ENCODE measurements around the gene ATG2A.

ATG2A gene

GRCh38 chr11:64923944-64924909 is 7.2 kb upstream of the ATG2A start, which contains the start of gene PPP2R5B:
TSS of gene PPP2R5B (plus strand) at chr11:64924689. CDS start at chr11:64925735, 1,046 bp downstream.
- peak; percentile 95 to 96 (median 95) for DNase-seq

DNA sequence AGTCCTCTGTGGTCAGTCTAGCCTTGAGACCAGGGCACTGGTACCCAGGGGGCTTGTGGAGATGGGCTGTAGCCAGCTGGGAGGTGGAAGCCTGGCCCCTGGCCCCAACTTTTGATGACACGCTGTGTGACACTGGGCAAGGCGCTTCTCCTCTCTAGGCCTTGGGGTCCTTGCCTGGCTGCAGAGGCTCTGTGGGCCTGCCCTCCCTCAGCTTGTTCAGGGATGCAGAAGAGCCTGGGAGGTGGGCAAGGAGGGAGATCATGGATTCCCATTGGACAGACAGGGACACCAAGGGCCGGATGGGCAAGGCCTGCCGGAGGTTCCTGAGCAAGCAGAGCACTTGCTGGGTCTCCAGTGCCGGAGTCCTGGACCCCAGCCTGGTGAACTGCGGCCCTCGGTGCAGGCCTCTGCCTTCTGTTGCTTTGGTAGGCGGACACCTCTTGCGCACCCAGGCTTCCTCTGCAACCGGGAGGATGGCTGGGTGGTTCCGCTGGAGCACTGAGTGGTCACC is 6.2 kb upstream of the ATG2A start:
- no peak for DNase-seq

DNA sequence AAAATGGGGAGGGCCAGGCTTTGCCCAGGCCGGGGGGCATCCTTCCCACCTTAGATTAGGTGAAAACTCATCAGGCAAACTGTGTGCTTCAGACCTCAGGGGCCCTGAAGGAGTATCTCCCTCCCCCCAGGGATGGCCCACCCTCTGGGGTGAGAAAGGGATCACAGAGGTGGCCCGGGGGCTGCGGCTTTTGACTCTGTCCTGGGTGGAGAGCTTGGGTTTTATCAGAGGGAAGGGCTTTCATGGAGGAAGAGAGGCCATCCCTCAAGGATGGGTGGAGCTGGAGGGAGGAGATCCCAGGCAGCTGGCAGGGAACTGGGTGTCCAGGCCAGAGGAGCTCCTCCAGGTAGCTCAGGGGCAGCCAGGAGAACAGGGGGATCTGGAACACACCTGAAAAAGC is 4.4 kb upstream of the ATG2A start:
- DNase-seq = no peak

- no peak for DNase-seq
Observed at GRCh38 chr11:64920124-64920523, 3.1 kb upstream of the ATG2A start.

DNA sequence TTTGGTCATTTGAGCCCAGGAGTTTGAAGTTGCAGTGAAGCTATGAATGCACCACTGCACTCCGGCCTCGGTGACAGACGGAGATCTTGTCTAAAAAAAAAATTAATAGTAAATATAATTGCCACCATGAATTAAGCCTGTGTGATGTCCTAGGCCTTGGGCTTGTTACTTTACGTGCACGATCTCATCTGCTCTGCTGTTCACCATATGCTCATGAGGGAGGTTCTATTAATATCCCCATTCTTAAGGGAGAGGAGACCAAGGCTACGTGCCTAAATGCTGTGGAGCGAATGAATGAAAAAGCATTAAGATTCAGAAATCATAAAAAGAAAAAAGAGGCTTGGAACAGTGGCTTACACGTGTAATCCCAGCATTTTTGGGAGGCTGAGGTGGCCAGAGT is 2.6 kb upstream of the ATG2A start:
- DNase-seq = no peak

GRCh38 chr11:64918017-64918416 is 1.0 kb upstream of the ATG2A start:
- peak in 2 of 3 donors; percentile 18 to 27 for DNase-seq

DNA sequence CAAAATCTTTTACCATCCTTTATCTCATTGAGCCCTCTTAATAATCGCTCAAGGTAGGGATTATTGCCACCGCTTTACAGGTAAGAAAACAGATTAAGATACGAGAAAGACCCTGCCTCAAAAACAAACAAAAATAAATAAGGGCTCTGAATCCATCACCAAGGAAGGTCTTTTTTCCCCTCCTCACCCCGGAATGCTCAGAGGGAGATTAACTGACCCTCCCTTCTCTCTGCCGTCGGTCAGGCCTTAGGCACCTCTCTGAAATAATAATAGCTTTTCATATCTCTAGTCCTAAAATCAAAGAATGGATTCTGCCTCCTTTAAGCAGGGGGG is 620 bp upstream of the ATG2A start:
- no peak for DNase-seq

GRCh38 chr11:64916040-64916774 is 802 bp downstream of the ATG2A start:
- peak; percentile 66 to 70 (median 68) for DNase-seq

GRCh38 chr11:64915376-64915887 is 1.6 kb downstream of the ATG2A start:
- no peak for DNase-seq

DNA sequence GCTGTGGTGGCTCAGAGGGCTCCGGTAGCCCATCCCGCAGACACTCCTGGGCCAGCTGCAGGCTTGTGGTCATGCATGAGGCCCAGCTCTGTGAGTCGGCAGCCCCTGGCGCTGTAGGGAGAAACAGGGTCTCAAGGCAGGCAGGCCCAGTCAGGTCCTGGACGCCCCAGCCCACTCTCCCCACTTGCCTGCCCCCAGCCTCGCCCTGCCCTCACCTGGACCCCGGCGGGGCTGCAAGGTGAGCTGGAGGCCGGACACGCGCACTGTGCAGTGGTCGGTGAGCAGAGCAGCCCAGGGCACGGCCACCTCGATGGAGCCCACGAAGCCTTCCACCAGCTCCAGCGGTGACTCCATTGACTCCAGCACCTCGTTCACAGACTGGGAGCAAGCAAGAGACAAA is 2.9 kb downstream of the ATG2A start:
- no peak for DNase-seq

GRCh38 chr11:64913171-64913727 is 3.8 kb downstream of the ATG2A start:
- no peak for DNase-seq

DNA sequence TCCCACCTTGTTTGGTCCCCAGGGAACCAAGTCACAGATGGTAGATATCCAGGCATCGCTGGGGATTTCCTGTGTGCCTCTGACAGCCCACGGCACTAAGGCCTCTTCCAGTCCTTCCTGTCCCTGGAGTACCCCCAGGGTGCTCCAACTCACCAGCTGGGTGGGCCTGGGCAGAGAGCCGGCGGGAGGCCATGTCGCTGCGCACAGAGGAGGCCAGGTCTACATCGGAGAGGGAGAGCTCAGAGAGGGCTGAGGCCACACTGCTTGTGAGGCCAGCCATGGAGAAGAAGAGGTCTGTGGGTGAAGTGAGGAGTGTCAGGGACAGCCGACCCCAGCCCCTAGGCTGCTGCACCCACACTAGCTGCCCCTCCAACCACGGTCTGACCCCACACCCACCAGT is 5.3 kb downstream of the ATG2A start:
- DNase-seq = no peak

GRCh38 chr11:64911142-64911541 is 5.9 kb downstream of the ATG2A start:
- DNase-seq = no peak

- no peak for DNase-seq
Observed at GRCh38 chr11:64910451-64911093, 6.4 kb downstream of the ATG2A start.

- DNase-seq = no peak
Observed at GRCh38 chr11:64909653-64910343, 7.2 kb downstream of the ATG2A start.

DNA sequence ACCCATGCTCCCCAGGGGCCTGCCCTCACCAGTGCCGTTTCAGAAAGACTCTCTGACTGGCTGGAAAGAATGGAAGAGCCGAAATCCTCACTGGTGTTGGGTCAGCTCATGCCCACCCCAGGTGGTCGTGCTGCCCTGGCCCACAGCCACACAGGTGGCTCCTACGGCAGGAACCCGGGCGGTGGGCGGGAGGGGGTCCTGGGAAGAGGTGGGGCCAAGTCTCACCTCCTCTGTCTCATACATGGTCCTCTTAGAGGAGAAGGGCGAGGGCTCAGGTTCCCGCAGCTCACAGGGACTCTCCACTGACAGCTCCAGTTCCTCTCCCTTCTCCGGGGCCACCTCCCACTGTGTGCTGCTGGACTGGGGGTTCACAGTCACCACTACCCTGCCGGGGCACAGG is 8.2 kb downstream of the ATG2A start:
- DNase-seq = no peak

DNA sequence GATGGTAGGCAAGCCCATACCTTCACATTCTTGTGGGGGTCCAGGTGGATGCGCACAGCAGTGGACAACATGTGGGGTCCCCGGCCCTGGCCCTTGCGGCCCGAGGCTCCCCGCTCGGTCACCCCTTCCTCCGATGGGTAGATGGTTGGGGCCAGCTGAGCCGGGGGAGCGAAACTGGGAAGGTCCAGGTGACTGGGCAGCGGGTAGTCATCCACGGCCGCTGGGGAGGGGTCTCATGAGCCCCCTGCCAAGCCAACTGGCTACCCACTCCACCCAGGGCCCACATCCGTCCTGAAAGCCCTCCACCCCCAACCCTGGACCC is 10.7 kb downstream of the ATG2A start:
- no peak for DNase-seq

DNA sequence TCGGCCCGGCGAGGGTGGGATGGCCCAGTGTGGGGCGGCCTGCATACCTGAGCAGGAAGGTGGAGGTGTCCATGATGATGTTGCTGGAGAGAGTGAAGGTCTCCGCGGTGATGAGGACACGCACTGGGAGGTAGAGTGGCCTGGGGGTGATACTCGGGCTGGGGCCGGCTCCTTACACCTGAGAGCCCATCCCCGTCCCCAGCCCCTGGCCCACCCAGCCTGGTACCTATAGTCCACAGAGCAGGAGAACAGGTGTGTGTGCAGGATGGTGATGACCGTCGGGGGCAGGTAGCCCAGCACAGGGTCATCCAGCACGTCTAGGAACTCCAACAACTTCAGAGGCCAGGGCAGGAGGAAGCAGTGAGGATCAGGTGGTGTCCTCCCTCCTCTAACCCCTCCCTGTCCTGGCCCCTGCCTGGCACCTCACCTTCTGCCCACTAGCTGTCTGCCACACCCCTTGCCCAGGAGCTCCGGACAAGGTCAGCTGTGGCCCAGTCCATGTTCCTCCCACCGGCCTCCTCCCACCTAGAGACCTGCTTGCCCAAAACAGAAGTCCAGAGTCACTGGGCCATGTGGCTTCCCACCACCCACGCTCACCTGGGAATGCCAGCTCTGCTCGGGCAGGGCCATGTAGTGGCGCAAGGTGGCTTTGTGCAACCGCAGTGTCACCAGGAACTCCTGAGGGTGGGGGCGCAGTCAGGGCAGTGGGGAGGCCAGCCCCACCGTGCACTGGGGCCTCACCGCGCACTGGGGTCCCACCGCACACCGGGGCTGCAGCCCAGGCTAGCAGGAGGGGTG is 11.3 kb downstream of the ATG2A start:
- DNase-seq = no peak

GRCh38 chr11:64903291-64903833 is 13.6 kb downstream of the ATG2A start:
- no peak for DNase-seq

DNA sequence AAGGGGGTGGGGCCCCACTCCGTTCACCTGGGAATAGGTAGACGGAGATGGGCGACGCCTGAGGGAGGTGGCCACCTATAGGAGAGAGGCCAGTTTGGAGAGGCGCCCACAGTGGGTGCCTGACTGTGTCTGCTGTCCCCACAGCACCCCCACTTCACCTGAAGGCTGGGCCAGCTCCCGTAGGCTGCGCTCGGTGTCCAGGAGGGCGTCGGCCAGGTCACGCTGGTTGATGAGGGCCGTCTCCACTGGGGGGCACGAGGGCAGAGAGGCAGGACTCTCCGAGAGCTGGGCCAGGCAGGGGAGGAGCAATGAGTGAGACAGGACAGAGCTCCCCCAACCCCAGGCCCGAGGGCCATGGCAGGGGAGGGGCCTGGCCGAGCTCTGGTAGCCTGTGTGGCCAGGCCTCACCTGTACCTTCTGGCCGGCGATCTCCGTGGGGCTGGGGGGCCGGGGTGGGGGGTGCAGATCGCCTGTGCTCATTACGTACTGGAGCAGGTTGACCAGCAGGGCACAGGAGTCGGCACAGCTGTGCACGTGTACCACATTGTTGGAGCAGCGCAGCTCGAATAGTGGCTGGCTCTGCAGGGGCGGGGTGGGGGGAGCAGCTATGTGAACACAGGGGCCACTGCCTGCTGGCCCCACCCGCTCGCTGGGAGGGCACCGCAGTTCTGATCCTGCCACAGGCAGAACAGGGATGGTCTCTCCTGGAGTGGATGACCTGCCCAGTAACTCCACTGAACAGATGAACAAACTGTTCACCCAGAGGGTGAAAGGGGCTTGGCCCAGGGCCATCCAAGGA is 14.7 kb downstream of the ATG2A start:
- DNase-seq = no peak
